ENCODE data around the gene CLCNKA.
"Not testable (repeated sequence)": the region's sequence is repeated elsewhere in the genome, so short reads cannot be mapped to it uniquely, and the experiment has no call there.

The CLCNKA gene

DNA sequence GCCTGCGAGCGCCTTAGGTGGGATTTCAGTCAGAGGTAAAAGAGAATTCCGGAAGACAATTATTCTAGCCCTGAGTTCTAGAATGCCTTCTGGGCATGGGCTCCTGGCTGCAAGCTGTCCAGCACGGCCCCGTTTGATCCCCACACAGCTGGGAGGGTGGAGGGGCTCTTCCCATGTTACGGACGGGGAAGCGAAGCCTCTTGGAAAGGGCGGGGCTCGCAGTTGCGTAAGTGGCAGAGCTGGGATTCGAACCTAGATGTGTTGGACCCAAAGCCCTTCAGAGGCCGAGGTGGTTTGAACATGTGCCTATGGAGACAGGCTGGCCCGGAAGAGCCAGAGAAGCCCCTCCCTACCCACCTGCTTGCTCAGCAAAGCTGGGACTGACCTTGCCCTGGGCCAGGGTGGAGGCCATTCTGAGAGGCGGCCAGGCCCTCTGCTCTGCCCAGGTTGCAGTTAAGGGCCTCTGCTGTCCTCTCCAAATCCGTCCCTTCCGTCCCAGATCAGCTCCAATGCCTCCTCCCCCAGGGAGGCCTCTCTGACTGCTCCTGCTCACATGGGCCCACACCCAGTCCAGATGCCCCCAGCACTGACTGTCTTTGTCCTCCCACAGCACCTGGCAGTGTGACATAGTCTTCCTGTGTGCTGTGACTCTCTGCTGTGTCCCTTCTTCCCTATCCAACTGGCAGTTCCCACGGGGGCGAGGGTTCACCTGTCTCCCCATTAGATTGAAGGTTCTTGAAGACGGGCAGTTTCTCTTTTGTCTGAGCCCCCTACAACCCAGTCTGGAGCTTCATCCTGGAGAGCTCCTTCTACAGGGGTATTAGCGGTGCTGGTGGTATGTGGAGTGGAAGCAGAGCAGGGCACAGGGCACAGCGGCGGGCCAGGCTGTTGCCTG, 2.8 kb upstream of the CLCNKA start:
- no peak for DNase-seq

DNA sequence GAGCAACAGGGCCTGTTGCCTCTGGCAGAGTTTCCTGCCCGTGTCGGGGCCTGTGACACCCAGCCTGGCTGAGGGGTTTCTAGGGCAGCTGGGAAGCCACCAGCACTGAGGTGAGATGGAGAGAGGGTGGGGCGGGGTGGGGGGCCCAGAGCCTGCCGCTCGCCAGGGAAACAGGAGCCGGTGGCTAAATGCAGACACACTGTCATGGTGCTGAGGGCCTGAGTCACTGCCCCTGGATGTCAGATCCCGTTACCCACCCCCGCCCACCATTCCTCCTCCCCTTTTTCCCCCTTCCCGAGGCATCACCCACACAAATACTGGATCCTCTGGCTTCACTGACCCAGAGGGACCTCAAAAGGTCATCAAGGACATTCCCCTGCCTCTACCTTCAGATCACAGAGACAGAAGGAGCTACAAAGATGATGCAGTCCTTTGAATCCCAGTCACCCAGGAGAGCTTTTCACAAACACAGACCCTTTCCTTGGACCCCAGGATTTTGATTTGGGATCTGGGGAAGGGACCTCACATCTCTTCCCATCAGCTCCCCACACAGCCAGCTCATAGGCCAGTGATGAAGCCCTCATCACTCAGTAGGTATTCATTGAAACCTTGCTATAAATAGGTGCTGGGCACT, 2.1 kb upstream of the CLCNKA start:
- no peak for DNase-seq

DNA sequence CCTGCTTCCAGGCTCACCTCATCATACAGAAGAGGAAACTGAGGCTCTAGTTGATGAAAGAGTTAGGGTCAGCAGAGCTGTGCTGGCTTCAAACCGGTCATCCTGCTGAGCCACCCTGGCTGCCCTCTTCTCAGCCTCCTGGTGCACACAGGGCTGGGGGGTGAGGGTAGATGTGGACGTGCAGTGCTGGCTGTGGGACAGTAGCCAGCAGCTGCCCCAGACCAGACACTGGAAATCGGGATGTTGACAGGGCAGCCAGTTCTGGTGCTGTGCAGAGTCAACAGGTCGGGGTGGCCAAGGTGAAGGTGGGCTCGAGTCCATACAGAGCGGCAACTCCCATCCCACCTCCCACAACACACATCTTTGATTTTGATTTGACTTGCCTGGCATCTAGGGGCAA, 1.5 kb upstream of the CLCNKA start:
- no peak for DNase-seq

DNA sequence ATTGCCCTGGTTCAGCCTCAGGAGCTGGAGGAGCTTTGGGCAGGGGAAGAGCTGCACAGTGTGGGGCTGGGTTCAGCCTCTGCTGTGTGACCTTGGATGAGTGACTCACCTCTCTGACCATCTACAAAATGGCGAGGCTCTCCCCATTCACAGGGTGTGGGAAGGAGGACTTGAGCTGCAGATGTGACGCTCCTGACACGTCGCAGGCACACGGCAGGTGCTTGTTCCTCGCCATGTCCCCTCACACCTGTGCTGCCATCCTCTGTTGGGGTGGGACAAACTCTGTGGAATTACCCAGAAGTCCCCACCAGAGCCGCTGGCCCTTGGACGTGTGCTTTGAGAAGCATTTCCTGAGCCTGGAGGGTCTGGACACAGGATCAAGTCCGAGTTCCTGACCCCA, 958 bp upstream of the CLCNKA start:
- DNase-seq, result not testable (repeated sequence)

DNA sequence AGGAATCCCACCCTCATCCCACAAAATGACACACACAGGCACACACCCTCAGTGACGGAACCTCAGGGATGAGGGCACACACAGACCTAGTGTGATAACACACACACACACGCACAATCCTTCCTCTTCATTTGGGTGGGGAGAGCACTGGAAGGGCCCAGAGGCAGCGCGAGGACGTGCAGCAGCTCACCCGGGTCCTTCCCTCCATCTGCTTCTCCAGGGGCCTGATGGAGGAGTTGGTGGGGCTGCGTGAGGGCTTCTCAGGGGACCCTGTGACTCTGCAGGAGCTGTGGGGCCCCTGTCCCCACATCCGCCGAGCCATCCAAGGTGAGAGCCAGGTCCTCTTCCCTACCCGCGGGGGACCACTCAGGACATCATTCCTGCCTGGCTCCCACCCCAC, 557 bp downstream of the CLCNKA start:
- DNase-seq, result no peak

DNA sequence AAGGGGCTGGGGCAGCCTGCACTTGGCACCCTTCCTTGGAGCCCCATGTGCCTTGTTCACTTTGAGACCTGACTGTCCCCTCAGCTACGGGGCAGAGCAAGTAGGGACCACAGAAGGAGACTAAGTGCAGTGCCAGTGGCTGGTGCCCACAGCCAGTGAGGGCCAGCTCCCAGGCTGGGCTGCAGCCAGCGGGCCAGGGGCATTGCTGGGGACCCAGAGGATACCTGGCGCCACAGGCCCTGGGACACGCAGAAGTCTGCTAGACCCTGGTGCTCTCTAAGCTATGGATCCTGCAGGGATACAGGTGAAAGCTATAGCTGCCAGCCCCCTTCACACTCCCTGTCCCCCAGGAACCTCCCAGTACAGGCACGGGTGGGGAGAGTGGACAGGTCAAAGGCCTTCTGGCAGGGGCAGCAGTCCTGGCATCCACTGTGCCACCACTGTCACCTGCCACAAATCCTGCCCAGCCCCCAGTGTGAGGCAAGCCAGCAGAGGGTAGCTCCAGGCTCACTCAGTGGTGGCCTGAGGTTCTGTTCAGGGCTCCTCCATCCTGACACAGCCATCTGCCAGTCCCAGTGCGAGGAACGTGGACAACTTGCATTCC, 1.3 kb downstream of the CLCNKA start:
- no peak for DNase-seq

DNA sequence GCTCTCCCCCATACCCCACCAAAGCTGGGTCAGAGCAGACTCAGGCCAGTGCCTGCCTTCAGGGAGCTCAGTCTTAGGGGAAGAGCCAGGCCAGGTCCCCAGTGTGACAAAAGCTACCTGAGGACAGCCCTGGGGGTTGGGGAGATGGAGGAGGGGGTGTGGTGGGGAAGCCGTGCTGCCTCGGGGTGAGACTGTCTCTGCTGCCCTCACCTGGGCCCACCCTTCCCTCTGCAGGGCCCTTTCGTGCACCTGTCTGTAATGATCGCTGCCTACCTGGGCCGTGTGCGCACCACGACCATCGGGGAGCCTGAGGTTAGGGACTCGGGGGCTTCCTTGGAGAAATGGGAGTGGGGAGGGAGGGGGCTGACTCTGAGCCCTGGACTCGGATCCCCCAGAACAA, 4.5 kb downstream of the CLCNKA start:
- not testable (repeated sequence) for DNase-seq

DNA sequence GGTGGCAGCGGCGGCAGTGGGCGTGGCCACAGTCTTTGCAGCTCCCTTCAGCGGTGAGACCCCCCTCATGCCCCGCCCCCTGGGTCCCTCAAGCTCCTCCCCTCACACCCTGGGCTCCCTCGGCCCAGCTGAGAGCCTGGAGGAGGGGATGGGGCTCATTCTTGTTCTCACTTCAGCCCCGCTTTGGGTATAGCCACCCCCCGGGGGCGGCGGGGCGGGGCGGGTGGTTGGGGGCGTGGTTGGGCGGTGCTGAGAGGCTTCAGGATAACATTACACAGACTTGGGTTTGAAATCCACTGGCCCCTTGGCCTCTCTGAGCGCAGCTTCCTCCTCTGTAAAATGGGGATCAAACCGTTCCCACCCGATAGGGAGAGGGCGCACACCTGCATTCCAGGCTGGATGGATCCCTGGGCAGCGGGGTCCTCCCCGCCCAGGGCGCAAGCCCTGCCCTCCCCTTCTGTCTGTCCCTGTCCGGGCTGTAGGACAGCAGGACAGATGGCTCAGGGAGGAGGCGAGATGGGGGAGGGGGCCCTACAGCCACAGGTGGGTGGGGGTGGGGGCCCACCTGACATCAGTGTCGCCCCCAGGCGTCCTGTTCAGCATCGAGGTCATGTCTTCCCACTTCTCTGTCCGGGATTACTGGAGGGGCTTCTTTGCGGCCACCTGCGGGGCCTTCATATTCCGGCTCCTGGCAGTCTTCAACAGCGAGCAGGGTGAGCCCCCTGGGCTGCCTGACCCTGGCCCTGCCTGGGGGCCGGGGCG, 5.1 kb downstream of the CLCNKA start:
- DNase-seq, result no peak

DNA sequence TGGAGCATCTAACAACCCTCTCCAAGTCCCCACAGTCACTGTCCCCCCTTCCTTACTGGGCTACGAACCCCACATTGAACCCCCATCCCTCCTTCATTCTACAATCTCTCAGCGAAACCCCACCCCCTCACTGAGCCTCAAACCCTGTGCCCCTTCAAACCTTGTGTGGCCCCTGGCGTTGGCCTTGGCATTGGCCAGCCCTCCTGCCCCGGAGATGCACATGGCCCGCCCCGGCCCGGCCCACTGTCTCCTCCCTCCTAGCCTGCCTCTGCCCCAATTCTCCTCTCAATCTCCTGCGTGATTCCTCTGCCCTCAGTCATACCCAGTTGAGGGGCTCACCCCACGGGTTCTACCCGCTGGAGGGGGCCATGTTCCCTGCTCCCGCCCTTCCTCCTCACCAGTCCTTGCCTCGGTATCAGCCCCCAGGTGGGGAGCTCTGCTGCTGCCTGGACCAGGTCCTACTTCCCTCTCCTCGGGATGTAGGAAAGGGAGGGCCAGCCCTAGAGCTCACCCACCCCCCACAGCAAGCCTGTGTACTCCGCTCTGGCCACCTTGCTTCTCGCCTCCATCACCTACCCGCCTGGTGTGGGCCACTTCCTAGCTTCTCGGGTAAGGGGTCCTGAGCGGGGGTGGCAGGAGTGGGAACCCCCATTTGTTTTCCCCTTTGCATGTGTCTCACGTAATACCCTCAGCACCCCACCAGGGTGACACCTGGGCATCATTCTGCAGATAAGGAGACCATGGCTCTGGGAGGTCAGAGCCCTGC, 6.6 kb downstream of the CLCNKA start:
- DNase-seq, result no peak

DNA sequence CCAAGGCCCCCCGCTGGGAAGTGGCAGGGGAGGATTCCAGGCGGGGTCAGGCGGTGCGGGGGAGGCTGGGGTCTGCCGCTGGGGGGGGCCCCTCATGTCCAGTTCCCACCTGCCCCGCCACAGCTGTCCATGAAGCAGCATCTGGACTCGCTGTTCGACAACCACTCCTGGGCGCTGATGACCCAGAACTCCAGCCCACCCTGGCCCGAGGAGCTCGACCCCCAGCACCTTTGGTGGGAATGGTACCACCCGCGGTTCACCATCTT, 7.1 kb downstream of the CLCNKA start:
- DNase-seq, result not testable (repeated sequence)

DNA sequence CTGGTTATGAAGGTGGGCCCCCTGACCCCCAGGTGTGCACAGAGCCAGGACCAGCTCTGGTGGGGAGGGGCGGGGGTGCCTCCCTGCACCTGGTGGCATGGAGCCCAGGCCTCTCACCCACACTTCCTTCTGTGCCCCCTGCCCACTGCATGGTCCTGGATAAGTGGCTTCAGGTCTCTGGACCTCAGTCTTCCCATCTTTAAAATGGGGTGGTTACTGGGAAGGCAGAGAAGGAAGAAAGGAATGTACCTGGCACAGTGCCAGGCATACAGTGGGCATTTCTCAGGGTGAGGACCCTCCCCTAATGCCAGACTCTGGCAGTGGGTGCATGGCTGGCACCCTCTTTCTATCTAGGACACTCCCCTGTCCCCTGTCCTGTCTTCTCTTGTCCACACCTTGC, 7.5 kb downstream of the CLCNKA start:
- DNase-seq, result no peak

DNA sequence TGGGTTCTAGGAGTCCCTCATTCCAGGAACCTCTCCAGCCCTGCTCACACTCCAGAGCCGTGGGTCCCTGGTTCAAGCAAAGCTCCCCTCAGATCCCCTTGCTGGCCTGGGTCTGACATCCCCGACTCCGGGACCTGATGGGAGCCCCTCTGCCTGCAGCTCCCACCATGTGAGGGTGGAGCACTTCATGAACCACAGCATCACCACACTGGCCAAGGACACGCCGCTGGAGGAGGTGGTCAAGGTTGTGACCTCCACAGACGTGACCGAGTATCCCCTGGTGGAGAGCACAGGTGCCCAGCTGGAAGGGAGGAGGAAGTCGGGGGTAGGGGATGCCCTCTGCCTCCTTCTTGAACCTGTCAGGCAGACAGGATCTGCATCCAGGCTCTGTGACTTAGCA, 9.7 kb downstream of the CLCNKA start:
- no peak for DNase-seq

DNA sequence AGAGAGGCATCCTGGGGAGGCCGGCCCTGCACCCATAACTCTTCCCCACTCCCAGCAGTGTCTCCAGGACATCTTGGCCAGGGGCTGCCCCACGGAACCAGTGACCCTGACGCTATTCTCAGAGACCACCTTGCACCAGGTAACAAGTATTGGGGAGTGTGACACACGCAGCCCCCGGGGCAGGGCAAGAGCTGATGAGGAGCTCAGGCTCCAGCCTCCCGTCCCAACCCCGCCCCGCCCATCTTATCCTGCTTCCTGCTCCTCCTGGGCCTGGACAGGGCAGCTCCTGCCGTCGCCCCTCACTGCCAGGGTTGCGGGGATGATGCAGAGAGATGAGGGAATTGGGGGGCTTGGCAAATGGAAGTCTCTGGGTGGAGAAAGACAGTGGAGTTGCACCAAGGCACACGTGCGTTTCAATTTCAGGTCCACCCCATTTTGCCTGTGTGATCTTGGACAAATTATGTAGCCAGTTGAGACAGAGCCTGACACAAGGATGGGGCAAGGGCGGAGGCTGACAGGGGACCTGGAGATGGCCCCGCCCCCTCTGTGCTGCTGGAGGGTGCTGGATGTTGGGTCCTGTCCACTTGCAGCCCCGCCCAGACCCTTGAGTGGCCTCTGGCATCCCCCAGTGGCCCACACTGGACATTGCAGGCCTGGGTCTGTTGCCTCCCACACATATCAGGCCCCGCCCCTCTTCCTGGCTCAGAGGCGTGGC, 10.7 kb downstream of the CLCNKA start:
- peak; percentile 84 for DNase-seq

DNA sequence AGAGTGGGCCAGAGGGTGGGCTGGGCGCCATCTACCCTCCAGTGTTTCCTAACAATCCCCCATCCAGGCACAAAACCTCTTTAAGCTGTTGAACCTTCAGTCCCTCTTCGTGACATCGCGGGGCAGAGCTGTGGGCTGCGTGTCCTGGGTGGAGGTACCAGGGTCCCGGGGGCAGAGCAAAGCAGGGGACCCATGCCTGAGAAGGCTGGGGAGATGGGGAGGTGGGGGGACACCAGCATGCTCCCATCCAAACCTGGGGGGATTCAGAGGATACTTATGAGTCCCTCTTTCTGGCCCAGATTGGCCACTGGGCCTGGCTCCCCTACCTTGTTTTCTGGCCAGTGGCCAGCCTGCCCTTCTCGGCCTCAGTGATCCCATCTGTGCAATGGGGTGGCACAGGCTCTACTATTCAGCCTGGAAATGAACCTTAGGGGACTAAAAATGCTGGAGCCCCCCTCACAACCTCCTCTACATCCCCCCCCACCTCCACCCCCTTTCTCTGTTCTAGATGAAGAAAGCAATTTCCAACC, 11.3 kb downstream of the CLCNKA start:
- DNase-seq, result not testable (repeated sequence)

DNA sequence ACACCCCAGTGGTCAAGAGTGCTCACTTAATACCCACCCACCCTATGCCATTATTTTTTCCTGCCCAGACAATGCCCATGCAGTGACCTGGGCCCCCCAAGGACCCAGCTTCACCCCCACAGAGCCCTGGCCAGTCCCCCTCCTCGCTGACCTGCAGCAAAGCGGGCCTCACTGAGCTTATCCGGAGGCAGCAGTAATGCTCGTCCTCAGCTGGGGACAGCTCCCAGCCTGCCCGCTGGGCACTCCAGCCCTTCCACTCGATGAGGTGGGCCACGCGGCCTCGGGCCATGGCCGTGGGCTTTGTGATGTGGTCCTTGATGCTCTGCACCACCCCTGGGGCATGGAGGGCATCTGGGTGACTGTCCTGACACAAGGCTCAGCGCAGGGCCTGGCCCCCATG, 14.6 kb downstream of the CLCNKA start:
- not testable (repeated sequence) for DNase-seq

DNA sequence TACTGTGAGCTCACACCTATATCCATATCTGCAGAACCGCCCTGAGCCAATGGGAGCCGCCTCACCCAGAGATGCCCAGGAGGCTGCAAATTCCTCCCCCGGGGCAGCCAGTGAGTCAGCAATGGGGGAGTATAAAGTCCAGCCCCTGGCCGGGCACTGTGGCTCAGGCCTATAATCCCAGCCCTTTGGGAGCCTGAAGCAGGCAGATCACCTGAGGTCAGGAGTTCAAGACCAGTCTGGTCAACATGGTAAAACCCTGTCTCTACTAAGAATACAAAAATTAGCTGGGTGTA, 16.7 kb downstream of the CLCNKA start:
- no peak for DNase-seq

DNA sequence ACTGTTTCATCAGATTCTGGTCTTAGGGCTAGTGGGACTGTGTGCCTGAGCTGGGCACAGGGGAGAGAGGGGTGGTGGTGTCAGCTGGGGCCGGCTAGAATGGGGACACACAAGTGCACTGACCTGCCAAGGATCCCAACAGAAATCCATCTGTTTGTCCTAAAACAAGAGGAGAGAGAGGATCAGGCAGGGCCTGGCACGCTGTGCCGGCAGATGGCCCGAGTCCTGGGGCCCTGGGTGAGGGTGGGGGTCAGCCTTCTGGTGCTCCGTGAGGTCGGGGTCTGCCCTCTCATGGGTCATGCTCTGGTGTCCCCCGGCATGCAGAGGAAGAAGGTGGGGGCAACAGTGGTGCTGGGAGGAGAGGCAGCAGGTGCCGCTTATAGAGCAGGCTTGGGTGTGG, 18.0 kb downstream of the CLCNKA start:
- not testable (repeated sequence) for DNase-seq

DNA sequence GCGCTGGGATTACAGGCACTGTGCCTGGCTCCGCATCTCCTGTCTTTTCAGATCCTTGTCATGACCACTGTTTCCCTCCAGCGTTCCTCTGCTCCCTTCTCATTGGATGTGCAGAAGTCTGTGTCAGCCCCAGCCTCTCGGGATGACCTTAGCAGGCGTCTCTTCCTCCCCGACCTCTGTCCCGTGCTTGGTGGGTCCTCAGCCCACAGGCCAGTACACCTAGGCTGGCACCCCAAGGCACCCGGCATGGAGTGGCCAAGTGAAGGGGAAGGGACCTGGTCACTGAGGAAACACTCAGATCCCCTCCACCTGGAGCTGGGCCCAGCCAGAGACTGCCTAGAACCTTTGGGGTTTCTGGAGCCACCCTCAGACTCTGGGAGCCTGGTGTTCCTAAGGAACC, 19.4 kb downstream of the CLCNKA start:
- DNase-seq, result no peak

DNA sequence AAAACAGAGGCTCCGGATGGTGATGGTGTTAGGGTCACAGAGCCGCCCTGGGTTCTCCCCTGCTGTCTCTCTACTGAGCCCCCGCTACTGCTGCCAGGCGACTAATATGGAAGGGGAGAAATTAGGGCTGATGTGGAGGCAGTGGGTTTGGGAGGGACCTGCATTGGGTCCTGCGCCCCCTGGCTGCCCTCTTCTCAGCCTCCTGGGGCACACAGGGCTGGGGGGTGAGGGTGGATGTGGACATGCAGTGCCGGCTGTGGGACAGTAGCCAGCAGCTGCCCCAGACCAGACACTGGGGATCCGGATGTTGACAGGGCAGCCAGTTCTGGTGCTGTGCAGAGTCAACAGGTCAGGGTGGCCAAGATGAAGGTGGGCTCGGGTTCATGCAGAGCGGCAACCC, 20.3 kb downstream of the CLCNKA start:
- DNase-seq, result no peak

DNA sequence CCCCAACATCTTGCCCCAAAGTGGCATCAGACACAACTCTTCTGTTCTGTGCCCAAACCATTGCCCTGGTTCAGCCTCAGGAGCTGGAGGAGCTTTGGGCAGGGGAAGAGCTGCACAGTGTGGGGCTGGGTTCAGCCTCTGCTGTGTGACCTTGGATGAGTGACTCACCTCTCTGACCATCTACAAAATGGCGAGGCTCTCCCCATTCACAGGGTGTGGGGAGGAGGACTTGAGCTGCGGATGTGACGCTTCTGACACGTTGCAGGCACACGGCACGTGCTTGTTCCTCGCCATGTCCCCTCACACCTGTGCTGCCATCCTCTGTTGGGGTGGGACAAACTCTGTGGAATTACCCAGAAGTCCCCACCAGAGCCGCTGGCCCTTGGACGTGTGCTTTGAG, 20.8 kb downstream of the CLCNKA start:
- not testable (repeated sequence) for DNase-seq

DNA sequence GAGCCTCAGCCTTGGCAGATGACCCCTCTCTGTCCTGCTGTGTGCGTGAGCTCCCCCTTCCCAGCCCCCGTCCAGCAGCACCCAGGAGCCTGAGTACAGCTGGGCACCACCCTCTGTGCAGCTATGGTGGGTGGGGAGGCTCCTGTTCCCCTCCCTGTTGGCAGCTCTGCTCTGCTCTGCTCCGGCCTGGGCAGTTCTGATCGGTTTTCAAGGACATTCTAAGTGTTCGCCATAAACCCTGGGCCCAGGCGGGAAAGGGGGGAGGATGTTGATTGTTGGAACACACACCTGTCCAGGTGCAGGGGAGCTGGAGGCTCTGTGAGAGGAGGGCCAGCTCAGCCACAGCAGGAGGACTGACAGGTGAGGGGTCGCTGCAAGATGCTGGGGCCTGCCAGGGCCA, 21.7 kb downstream of the CLCNKA start, which contains the start of gene CLCNKB:
CLCNKB (plus strand) TSS at position 262 of the 400 bp plus-strand sequence. CDS start 711 bp downstream, outside the sequence.
- DNase-seq, result no peak

DNA sequence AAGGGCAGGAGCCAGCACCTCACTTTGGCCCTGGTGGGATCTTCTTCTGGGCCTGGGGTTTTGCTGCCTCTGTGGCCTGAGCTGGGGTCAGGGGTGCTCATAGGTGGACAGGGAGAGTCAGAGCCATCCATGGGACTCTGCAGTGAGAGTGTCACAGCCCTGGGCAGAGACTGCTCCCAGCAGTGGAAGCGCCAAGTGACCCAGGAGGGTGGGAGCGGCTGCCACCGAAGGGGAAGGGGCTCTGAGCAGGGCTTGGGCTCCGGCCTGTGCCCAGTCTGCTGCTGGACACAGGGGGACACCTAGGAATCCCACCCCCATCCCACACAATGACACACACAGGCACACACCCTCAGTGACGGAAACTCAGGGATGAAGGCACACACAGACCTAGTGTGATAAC, 22.1 kb downstream of the CLCNKA start:
- no peak for DNase-seq
